SK-N-SH treated with all-trans-retinoic acid at 6 μM for 48 hours (cell line): ENCODE data around the gene BMP6.

Experiments
- ATAC-seq: fragments of 200-7000 bp; cut with Tn5 transposase; 3 replicates; pipeline ENCODE4 v1.9.1; 2020; ENCODE audit warnings: mild to moderate bottlenecking, moderate library complexity
- ARNTL ChIP-seq: fragments of 450-650 bp; formaldehyde crosslinking; IDR thresholded peaks from 2 replicates; pipeline ENCODE4 v1.5.0; 2020; ENCODE audit warnings: low read depth, mild to moderate bottlenecking, moderate library complexity, borderline replicate concordance
- BACH2 ChIP-seq: fragments of 250-450 bp; sonication (Bioruptor Pico); IDR thresholded peaks from 2 replicates; pipeline ENCODE4 v1.9.0; 2021; ENCODE audit warnings: mild to moderate bottlenecking, borderline replicate concordance
- CREB5 ChIP-seq: fragments of 250-450 bp; sonication (Bioruptor Pico); IDR thresholded peaks from 2 replicates; pipeline ENCODE4 v1.5.1; 2020; ENCODE audit warnings: low read depth, mild to moderate bottlenecking, moderate library complexity
- CSDC2 ChIP-seq: fragments of 250-450 bp; sonication (Bioruptor Pico); IDR thresholded peaks from 2 replicates; pipeline ENCODE4 v1.5.0; 2020; ENCODE audit warnings: mild to moderate bottlenecking, moderate library complexity
- ESRRG ChIP-seq: fragments of 250-450 bp; sonication (Bioruptor Pico); IDR thresholded peaks from 2 replicates; pipeline ENCODE4 v1.6.1; 2021; ENCODE audit warnings: mild to moderate bottlenecking
- OSR1 ChIP-seq: fragments of 250-450 bp; sonication (Bioruptor Pico); IDR thresholded peaks from 2 replicates; pipeline ENCODE4 v1.8.0; 2022; ENCODE audit warnings: moderate library complexity, mild to moderate bottlenecking, inconsistent platforms
- POU6F1 ChIP-seq: fragments of 250-450 bp; sonication (Bioruptor Pico); IDR thresholded peaks from 2 replicates; pipeline ENCODE4 v1.8.0; 2021; ENCODE audit warnings: low read depth, mild to moderate bottlenecking, moderate library complexity, borderline replicate concordance
- PPARA ChIP-seq: fragments of 250-450 bp; sonication (Bioruptor Pico); IDR thresholded peaks from 2 replicates; pipeline ENCODE4 v1.5.0; 2020; ENCODE audit warnings: mild to moderate bottlenecking, borderline replicate concordance
- RARB ChIP-seq: fragments of 250-450 bp; sonication (Bioruptor Pico); IDR thresholded peaks from 2 replicates; pipeline ENCODE4 v1.8.0; 2021; ENCODE audit warnings: mild to moderate bottlenecking, moderate library complexity
- SNAI2 ChIP-seq: fragments of 250-450 bp; sonication (Bioruptor Pico); IDR thresholded peaks from 2 replicates; pipeline ENCODE4 v1.5.0; 2020; ENCODE audit warnings: mild to moderate bottlenecking, moderate library complexity
- TCF4 ChIP-seq: fragments of 250-450 bp; sonication (Bioruptor Pico); IDR thresholded peaks from 2 replicates; pipeline ENCODE4 v1.8.0; 2021; ENCODE audit warnings: mild to moderate bottlenecking, moderate library complexity, borderline replicate concordance
- TOX ChIP-seq: fragments of 250-450 bp; sonication (Bioruptor Pico); IDR thresholded peaks from 2 replicates; pipeline ENCODE4 v1.8.0; 2021; ENCODE audit warnings: mild to moderate bottlenecking, moderate library complexity, borderline replicate concordance
- ZC3H10 ChIP-seq: fragments of 250-450 bp; sonication (Bioruptor Pico); IDR thresholded peaks from 2 replicates; pipeline ENCODE4 v1.5.1; 2021; ENCODE audit warnings: mild to moderate bottlenecking, moderate library complexity
- ZFP30 ChIP-seq: fragments of 450-650 bp; formaldehyde crosslinking; IDR thresholded peaks from 2 replicates; pipeline ENCODE4 v1.5.0; 2022; ENCODE audit warnings: mild to moderate bottlenecking, moderate library complexity
- ZNF565 ChIP-seq: fragments of 450-650 bp; formaldehyde crosslinking; conservative IDR thresholded peaks from 2 replicates; pipeline ENCODE4 v1.5.0; 2020; ENCODE audit warnings: low read depth, mild to moderate bottlenecking, moderate library complexity
- ZNF70 ChIP-seq: fragments of 450-650 bp; formaldehyde crosslinking; IDR thresholded peaks from 2 replicates; pipeline ENCODE4 v1.5.0; 2020; ENCODE audit warnings: mild to moderate bottlenecking, moderate library complexity
- TF ChIP-seq, protein P1 (sequence below): fragments of 250-450 bp; sonication (Bioruptor Pico); IDR thresholded peaks from 2 replicates; pipeline ENCODE4 v1.5.1; 2021; ENCODE audit warnings: mild to moderate bottlenecking, moderate library complexity
- TF ChIP-seq, protein P2 (sequence below): fragments of 250-450 bp; sonication (Bioruptor Pico); IDR thresholded peaks from 2 replicates; pipeline ENCODE4 v1.5.0; 2020; ENCODE audit warnings: mild to moderate bottlenecking, moderate library complexity
- TF ChIP-seq, protein P3 (sequence below): fragments of 250-450 bp; sonication (Bioruptor Pico); IDR thresholded peaks from 2 replicates; pipeline ENCODE4 v1.8.0; 2020; ENCODE audit warnings: mild to moderate bottlenecking, moderate library complexity, borderline replicate concordance

BMP6 gene

GRCh38 chr6:7878401-7878964 is 152.6 kb downstream of the BMP6 start:
- TF ChIP-seq RARB (CRISPR knock-in tag) (no peak), OSR1 (no peak), SNAI2 (CRISPR knock-in tag) (no peak), ZNF565 (CRISPR knock-in tag) (no peak), ARNTL (no peak), ZC3H10 (CRISPR knock-in tag) (no peak)
- TF ChIP-seq, protein P1, sequence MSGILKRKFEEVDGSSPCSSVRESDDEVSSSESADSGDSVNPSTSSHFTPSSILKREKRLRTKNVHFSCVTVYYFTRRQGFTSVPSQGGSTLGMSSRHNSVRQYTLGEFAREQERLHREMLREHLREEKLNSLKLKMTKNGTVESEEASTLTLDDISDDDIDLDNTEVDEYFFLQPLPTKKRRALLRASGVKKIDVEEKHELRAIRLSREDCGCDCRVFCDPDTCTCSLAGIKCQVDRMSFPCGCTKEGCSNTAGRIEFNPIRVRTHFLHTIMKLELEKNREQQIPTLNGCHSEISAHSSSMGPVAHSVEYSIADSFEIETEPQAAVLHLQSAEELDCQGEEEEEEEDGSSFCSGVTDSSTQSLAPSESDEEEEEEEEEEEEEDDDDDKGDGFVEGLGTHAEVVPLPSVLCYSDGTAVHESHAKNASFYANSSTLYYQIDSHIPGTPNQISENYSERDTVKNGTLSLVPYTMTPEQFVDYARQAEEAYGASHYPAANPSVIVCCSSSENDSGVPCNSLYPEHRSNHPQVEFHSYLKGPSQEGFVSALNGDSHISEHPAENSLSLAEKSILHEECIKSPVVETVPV (CRISPR knock-in tag): no peak
- no peak; the same call in 1 of the 3 replicates for ATAC-seq

DNA sequence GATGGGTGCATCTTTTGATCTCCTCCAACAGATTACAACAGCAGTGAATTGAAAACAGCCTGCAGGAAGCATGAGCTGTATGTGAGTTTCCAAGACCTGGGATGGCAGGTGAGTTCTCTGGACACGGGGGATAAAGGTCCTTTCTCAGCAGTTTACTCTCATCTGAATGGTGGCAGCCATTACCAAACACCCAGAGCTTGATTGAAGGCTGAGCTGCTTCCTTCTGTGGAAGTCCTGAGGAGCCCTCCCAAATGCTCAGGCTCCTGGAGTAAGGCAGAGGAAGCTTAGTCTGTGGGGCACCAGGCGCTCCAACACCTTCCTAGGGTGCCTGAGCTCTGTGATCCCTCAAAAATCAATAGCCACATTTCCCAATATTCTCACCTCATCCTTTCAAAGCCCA is 153.1 kb downstream of the BMP6 start:
- TF ChIP-seq TCF4 (no peak), ZNF565 (CRISPR knock-in tag) (no peak), BACH2 (no peak), ZNF70 (CRISPR knock-in tag) (no peak), OSR1 (no peak), RARB (CRISPR knock-in tag) (no peak), POU6F1 (no peak), ZFP30 (CRISPR knock-in tag) (no peak), PPARA (CRISPR knock-in tag) (no peak)
- TF ChIP-seq, protein P2, sequence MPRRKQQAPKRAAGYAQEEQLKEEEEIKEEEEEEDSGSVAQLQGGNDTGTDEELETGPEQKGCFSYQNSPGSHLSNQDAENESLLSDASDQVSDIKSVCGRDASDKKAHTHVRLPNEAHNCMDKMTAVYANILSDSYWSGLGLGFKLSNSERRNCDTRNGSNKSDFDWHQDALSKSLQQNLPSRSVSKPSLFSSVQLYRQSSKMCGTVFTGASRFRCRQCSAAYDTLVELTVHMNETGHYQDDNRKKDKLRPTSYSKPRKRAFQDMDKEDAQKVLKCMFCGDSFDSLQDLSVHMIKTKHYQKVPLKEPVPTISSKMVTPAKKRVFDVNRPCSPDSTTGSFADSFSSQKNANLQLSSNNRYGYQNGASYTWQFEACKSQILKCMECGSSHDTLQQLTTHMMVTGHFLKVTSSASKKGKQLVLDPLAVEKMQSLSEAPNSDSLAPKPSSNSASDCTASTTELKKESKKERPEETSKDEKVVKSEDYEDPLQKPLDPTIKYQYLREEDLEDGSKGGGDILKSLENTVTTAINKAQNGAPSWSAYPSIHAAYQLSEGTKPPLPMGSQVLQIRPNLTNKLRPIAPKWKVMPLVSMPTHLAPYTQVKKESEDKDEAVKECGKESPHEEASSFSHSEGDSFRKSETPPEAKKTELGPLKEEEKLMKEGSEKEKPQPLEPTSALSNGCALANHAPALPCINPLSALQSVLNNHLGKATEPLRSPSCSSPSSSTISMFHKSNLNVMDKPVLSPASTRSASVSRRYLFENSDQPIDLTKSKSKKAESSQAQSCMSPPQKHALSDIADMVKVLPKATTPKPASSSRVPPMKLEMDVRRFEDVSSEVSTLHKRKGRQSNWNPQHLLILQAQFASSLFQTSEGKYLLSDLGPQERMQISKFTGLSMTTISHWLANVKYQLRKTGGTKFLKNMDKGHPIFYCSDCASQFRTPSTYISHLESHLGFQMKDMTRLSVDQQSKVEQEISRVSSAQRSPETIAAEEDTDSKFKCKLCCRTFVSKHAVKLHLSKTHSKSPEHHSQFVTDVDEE (CRISPR knock-in tag): no peak
- TF ChIP-seq, protein P3, sequence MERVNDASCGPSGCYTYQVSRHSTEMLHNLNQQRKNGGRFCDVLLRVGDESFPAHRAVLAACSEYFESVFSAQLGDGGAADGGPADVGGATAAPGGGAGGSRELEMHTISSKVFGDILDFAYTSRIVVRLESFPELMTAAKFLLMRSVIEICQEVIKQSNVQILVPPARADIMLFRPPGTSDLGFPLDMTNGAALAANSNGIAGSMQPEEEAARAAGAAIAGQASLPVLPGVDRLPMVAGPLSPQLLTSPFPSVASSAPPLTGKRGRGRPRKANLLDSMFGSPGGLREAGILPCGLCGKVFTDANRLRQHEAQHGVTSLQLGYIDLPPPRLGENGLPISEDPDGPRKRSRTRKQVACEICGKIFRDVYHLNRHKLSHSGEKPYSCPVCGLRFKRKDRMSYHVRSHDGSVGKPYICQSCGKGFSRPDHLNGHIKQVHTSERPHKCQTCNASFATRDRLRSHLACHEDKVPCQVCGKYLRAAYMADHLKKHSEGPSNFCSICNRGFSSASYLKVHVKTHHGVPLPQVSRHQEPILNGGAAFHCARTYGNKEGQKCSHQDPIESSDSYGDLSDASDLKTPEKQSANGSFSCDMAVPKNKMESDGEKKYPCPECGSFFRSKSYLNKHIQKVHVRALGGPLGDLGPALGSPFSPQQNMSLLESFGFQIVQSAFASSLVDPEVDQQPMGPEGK (CRISPR knock-in tag): no peak
- no peak; the same call in 2 of the 3 replicates for ATAC-seq

DNA sequence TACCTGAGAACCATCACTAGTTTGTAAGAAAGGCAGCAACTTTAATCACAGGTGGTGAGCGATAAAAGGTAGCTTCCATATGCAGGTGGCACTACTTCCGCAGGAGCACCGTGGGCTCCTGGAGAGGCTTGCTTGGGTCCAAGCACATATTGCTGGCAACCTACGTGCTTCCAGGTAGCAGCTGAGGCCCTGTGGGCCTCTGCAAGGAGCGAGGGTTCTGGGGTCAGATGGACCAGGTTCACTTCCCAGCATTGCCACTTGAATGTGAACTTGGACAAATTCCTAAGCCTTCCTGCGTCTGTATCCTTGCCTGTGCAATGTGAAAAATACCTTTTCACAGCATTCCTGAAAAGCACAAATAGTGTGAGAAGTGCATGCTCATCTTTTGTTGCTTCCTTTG is 153.7 kb downstream of the BMP6 start:
- TF ChIP-seq SNAI2 (CRISPR knock-in tag) (no peak), ESRRG (no peak), ZFP30 (CRISPR knock-in tag) (no peak), BACH2 (no peak), PPARA (CRISPR knock-in tag) (no peak), CSDC2 (CRISPR knock-in tag) (no peak), RARB (CRISPR knock-in tag) (no peak), CREB5 (CRISPR knock-in tag) (no peak), TOX (CRISPR knock-in tag) (no peak), OSR1 (no peak)
- TF ChIP-seq, protein P2 (CRISPR knock-in tag): no peak
- TF ChIP-seq, protein P3 (CRISPR knock-in tag): no peak
- ATAC-seq: no peak
